H9 (cell line): ENCODE measurements around the gene RPS19BP1. TPM values are rescaled to one million over a fixed set of nuclear protein-coding genes. Genes with fewer than 3 reads are reported as not detected.

Source experiments
- DNase-seq: peaks from one replicate; pipeline ENCODE4 v3.0.0-alpha.2; 2017
- H2AFZ ChIP-seq: one replicate; pipeline ENCODE4 v1.6.1; 2013; ENCODE audit warnings: mild to moderate bottlenecking, low read length, control low read depth, moderate library complexity
- H2AK5ac ChIP-seq: 2 replicates; pipeline ENCODE4 v1.6.1; 2013; ENCODE audit warnings: low read length, control low read depth, mixed read lengths; ENCODE audit not compliant: insufficient read length
- H2BK120ac ChIP-seq: one replicate; pipeline ENCODE4 v1.6.1; 2013; ENCODE audit warnings: low read depth, mild to moderate bottlenecking, low read length, control low read depth, inconsistent platforms; ENCODE audit not compliant: poor library complexity, severe bottlenecking
- H2BK12ac ChIP-seq: 2 replicates; pipeline ENCODE4 v1.6.1; 2013; ENCODE audit warnings: low read length, control low read depth, mixed read lengths, low read depth; ENCODE audit not compliant: insufficient read length
- H2BK15ac ChIP-seq: 2 replicates; pipeline ENCODE4 v1.6.1; 2013; ENCODE audit warnings: low read depth, low read length, control low read depth
- H2BK20ac ChIP-seq: one replicate; pipeline ENCODE4 v1.6.1; 2013; ENCODE audit warnings: low read depth, mild to moderate bottlenecking, low read length, control low read depth, inconsistent platforms; ENCODE audit not compliant: poor library complexity, severe bottlenecking
- H2BK5ac ChIP-seq: 2 replicates; pipeline ENCODE4 v1.6.1; 2013; ENCODE audit warnings: low read length, control low read depth, mixed read lengths; ENCODE audit not compliant: insufficient read length
- H3K14ac ChIP-seq: 2 replicates; pipeline ENCODE4 v1.6.1; 2013; ENCODE audit warnings: low read length, control low read depth; ENCODE audit not compliant: insufficient read depth
- H3K18ac ChIP-seq: 2 replicates; pipeline ENCODE4 v1.6.1; 2013; ENCODE audit warnings: low read depth, mild to moderate bottlenecking, mixed read lengths, low read length, control low read depth; ENCODE audit not compliant: insufficient read length
- H3K23ac ChIP-seq: 2 replicates; pipeline ENCODE4 v1.6.1; 2013; ENCODE audit warnings: low read length, control low read depth, mixed read lengths, low read depth; ENCODE audit not compliant: insufficient read length
- H3K23me2 ChIP-seq: 2 replicates; pipeline ENCODE4 v1.6.1; 2013; ENCODE audit warnings: low read depth, mild to moderate bottlenecking, mixed read lengths, low read length, control low read depth; ENCODE audit not compliant: insufficient read length, poor library complexity, severe bottlenecking
- H3K27ac ChIP-seq: 2 replicates; pipeline ENCODE4 v1.5.1; 2013; ENCODE audit warnings: low read length, control low read depth, mixed read lengths, low read depth; ENCODE audit not compliant: insufficient read length
- H3K27me3 ChIP-seq: 2 replicates; pipeline ENCODE4 v1.6.1; 2013; ENCODE audit warnings: low read length, control low read depth, inconsistent platforms; ENCODE audit not compliant: insufficient read depth
- H3K4ac ChIP-seq: 2 replicates; pipeline ENCODE4 v1.6.1; 2013; ENCODE audit warnings: low read depth, mild to moderate bottlenecking, control low read depth, inconsistent platforms, low read length, moderate library complexity
- H3K4me1 ChIP-seq: 2 replicates; pipeline ENCODE4 v1.6.1; 2013; ENCODE audit warnings: low read length, control low read depth, inconsistent platforms; ENCODE audit not compliant: insufficient read depth
- H3K4me2 ChIP-seq: 2 replicates; pipeline ENCODE4 v1.6.1; 2013; ENCODE audit warnings: low read length, control low read depth, mixed read lengths; ENCODE audit not compliant: insufficient read length, insufficient read depth
- H3K56ac ChIP-seq: 2 replicates; pipeline ENCODE4 v1.6.1; 2013; ENCODE audit warnings: low read depth, mild to moderate bottlenecking, mixed read lengths, low read length, control low read depth; ENCODE audit not compliant: insufficient read length
- H3K79me1 ChIP-seq: 2 replicates; pipeline ENCODE4 v1.6.1; 2013; ENCODE audit warnings: low read depth, mild to moderate bottlenecking, moderate library complexity, low read length, control low read depth, inconsistent platforms; ENCODE audit not compliant: insufficient read depth, poor library complexity, severe bottlenecking
- H3K79me2 ChIP-seq: 2 replicates; pipeline ENCODE4 v1.6.1; 2013; ENCODE audit warnings: low read length, control low read depth, inconsistent platforms; ENCODE audit not compliant: insufficient read depth
- H3K9ac ChIP-seq: 2 replicates; pipeline ENCODE4 v1.6.1; 2013; ENCODE audit warnings: low read length, control low read depth, mixed read lengths; ENCODE audit not compliant: insufficient read length; ENCODE audit errors: extremely low read depth
- H3K9me3 ChIP-seq: one replicate; pipeline ENCODE4 v1.6.1; 2013; ENCODE audit warnings: low read depth, low read length, inconsistent platforms; ENCODE audit not compliant: control insufficient read depth
- H3T11ph ChIP-seq: one replicate; pipeline ENCODE4 v1.6.1; 2013; ENCODE audit warnings: mild to moderate bottlenecking, low read length, control low read depth, inconsistent platforms
- H4K20me1 ChIP-seq: one replicate; pipeline ENCODE4 v1.6.1; 2013; ENCODE audit not compliant: control insufficient read depth, insufficient read length, insufficient read depth
- H4K5ac ChIP-seq: 2 replicates; pipeline ENCODE4 v1.6.1; 2013; ENCODE audit warnings: low read depth, mild to moderate bottlenecking, mixed read lengths, low read length, control low read depth; ENCODE audit not compliant: insufficient read length
- H4K8ac ChIP-seq: replicated peaks from 2 replicates; pipeline ENCODE4 v1.6.1; 2013; ENCODE audit warnings: low read length, control low read depth, mixed read lengths, low read depth; ENCODE audit not compliant: insufficient read length
- H4K91ac ChIP-seq: 2 replicates; pipeline ENCODE4 v1.6.1; 2013; ENCODE audit warnings: low read depth, mild to moderate bottlenecking, moderate library complexity, mixed read lengths, low read length, control low read depth; ENCODE audit not compliant: insufficient read length
- H3K27ac Mint-ChIP-seq, 3 experiments: 2 replicates in 2 of 3; 3 replicates in 1 of 3; pipeline ENCODE4 v1.8.0; 2020 to 2021; ENCODE audit warnings: mixed read lengths in 3 of 3, mild to moderate bottlenecking in 1 of 3, moderate library complexity in 1 of 3
- H3K27me3 Mint-ChIP-seq: 2 replicates; pipeline ENCODE4 v1.8.0; 2021; ENCODE audit warnings: low read depth, mild to moderate bottlenecking, moderate library complexity, mixed read lengths
- H3K36me3 Mint-ChIP-seq, 3 experiments: 2 replicates in 2 of 3; 3 replicates in 1 of 3; pipeline ENCODE4 v1.8.0; 2020 to 2021; ENCODE audit warnings: low read depth in 3 of 3, mixed read lengths in 3 of 3; ENCODE audit not compliant: insufficient read depth in 1 of 3
- H3K4me1 Mint-ChIP-seq, 2 experiments: 2 replicates each; pipeline ENCODE4 v1.8.0; 2020; ENCODE audit warnings: mixed read lengths in 2 of 2
- H3K4me3 Mint-ChIP-seq, 2 experiments: 2 replicates in 1 of 2; 3 replicates in 1 of 2; pipeline ENCODE4 v1.8.0; 2020 to 2021; ENCODE audit warnings: mild to moderate bottlenecking in 2 of 2, mixed read lengths in 2 of 2, moderate library complexity in 1 of 2
- H3K9me3 Mint-ChIP-seq, 2 experiments: 2 replicates in 1 of 2; 3 replicates in 1 of 2; pipeline ENCODE4 v1.8.0; 2020; ENCODE audit warnings: mild to moderate bottlenecking in 2 of 2, mixed read lengths in 2 of 2, moderate library complexity in 1 of 2
- WGBS: extraction: QIAGEN DNeasy Blood & Tissue Kit; methylation state at CpG from one replicate; pipeline ENCODE4 v1.1.7; 2013; ENCODE audit warnings: missing lambda C conversion rate, low lambda C conversion rate, mixed read lengths; ENCODE audit not compliant: insufficient read length; ENCODE audit errors: extremely low coverage; 5-methylcytosine and 5-hydroxymethylcytosine counted together
- total RNA-seq: library from RNA; stranded (reverse); gene quantifications from 2 replicates; pipeline ENCODE4 v1.2.1, GENCODE V29; 2021
- TF ChIP-seq, protein P1 (sequence below): fragments of 200-600 bp; sonication (generic); conservative IDR thresholded peaks from 3 replicates; pipeline ENCODE4 v1.8.0; 2021; ENCODE audit warnings: antibody characterized with exemption, mild to moderate bottlenecking

RPS19BP1 gene
- total RNA-seq, 1 experiment from 2014 or later, result 65.0 TPM

DNA sequence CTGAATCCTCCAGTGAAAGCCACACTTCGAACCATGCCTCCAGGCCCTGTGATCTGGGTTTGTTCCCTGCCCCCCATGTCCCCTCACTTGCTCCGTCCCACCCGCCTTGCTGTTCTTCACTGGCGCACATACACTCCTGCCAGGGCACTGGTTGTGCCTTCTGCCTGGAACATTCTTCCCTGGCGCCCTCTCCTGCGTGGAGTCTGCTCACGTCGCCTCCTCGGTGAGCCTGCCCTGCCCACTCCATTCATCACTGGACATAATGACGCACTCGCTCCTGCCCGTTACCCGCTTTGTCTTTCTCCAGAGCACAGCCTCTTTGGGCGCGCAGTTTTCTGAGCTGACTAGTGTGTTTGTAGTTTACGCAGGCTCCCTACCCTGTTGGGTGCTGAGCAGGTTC lies 51.5 kb downstream of the RPS19BP1 start:
- no peak overlapping the region for H3K4me3 Mint-ChIP-seq

More for the DNA sequence above, 51.5 kb downstream of the RPS19BP1 start:
- Histone ChIP-seq H2BK12ac (no peak overlapping the region), H4K5ac (no peak overlapping the region), H2AFZ (no peak overlapping the region), H2BK5ac (no peak overlapping the region), H3K4me2 (no peak overlapping the region), H3K23me2 (no peaks in the 10 kb centered on the region), H2BK15ac (no peak overlapping the region), H3K27ac (no peak overlapping the region), H4K8ac (no peak overlapping the region), H3K4ac (no peak overlapping the region), H3K27me3 (no peaks in the 10 kb centered on the region), H2BK120ac (no peak overlapping the region), H3K56ac (no peak overlapping the region), H3K79me2 (no peaks in the 10 kb centered on the region), H4K91ac (no peak overlapping the region), H3K14ac (no peak overlapping the region), H2BK20ac (no peak overlapping the region), H3K79me1 (no peaks in the 10 kb centered on the region), H3K9me3 (no peaks in the 10 kb centered on the region), H3K9ac (no peak overlapping the region), H3K4me1 (no peaks in the 10 kb centered on the region), H3T11ph (no peak overlapping the region), H3K18ac (no peak overlapping the region), H2AK5ac (no peak overlapping the region), H3K23ac (no peak overlapping the region), H4K20me1 (no peaks in the 10 kb centered on the region)
- no peak for DNase-seq
- peaks cover 2 to 5% of the 10 kb centered on the region in 2 experiments; a peak in 2 of 4 replicates for H3K4me1 Mint-ChIP-seq
- no peaks in the 10 kb centered on the region for H3K36me3 Mint-ChIP-seq
- no CpG with 5 or more reads among the region's 16 CpGs for WGBS
- peaks cover 41% of the 10 kb centered on the region for H3K27me3 Mint-ChIP-seq
- TF ChIP-seq, protein P1, sequence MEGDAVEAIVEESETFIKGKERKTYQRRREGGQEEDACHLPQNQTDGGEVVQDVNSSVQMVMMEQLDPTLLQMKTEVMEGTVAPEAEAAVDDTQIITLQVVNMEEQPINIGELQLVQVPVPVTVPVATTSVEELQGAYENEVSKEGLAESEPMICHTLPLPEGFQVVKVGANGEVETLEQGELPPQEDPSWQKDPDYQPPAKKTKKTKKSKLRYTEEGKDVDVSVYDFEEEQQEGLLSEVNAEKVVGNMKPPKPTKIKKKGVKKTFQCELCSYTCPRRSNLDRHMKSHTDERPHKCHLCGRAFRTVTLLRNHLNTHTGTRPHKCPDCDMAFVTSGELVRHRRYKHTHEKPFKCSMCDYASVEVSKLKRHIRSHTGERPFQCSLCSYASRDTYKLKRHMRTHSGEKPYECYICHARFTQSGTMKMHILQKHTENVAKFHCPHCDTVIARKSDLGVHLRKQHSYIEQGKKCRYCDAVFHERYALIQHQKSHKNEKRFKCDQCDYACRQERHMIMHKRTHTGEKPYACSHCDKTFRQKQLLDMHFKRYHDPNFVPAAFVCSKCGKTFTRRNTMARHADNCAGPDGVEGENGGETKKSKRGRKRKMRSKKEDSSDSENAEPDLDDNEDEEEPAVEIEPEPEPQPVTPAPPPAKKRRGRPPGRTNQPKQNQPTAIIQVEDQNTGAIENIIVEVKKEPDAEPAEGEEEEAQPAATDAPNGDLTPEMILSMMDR, result no peak
- H3K27ac Mint-ChIP-seq, result no peak overlapping the region; a peak in 1 of 7 replicates
- H3K9me3 Mint-ChIP-seq, result no peaks in the 10 kb centered on the region
